Osteocyte (in vitro differentiated cells): Measurements from ENCODE around the gene MTUS2. TPM values are rescaled to one million over a fixed set of nuclear protein-coding genes. Genes with fewer than 3 reads are reported as not detected.

ENCODE experiments used
- DNase-seq: peaks from one replicate; pipeline ENCODE4 v3.0.0; 2021; ENCODE audit warnings: mixed read lengths; ENCODE audit not compliant: unreplicated experiment; ENCODE audit errors: extremely low spot score
- H3K27ac Mint-ChIP-seq: one replicate; pipeline ENCODE4 v1.8.0; 2021; ENCODE audit warnings: mild to moderate bottlenecking, mixed read lengths; ENCODE audit not compliant: unreplicated experiment
- H3K27me3 Mint-ChIP-seq: one replicate; pipeline ENCODE4 v1.8.0; 2021; ENCODE audit warnings: mixed read lengths; ENCODE audit not compliant: unreplicated experiment
- H3K36me3 Mint-ChIP-seq: one replicate; pipeline ENCODE4 v1.8.0; 2021; ENCODE audit warnings: mixed read lengths; ENCODE audit not compliant: unreplicated experiment
- H3K4me1 Mint-ChIP-seq: one replicate; pipeline ENCODE4 v1.8.0; 2021; ENCODE audit warnings: mixed read lengths; ENCODE audit not compliant: unreplicated experiment
- H3K4me3 Mint-ChIP-seq: one replicate; pipeline ENCODE4 v1.8.0; 2021; ENCODE audit warnings: mild to moderate bottlenecking, moderate library complexity, mixed read lengths; ENCODE audit not compliant: unreplicated experiment
- H3K9me3 Mint-ChIP-seq: one replicate; pipeline ENCODE4 v1.8.0; 2021; ENCODE audit warnings: mixed read lengths; ENCODE audit not compliant: unreplicated experiment
- CTCF ChIP-seq: fragments of 200-600 bp; sonication (generic); IDR thresholded peaks from 2 replicates; pipeline ENCODE4 v1.5.0; 2021; ENCODE audit warnings: antibody characterized with exemption, mild to moderate bottlenecking, moderate library complexity
- total RNA-seq: library from RNA; stranded (reverse); gene quantifications from 2 replicates; pipeline ENCODE4 v1.2.1, GENCODE V29; 2021

MTUS2 gene
- total RNA-seq, 1 donor from 2014 or later = 0.05 TPM

DNA sequence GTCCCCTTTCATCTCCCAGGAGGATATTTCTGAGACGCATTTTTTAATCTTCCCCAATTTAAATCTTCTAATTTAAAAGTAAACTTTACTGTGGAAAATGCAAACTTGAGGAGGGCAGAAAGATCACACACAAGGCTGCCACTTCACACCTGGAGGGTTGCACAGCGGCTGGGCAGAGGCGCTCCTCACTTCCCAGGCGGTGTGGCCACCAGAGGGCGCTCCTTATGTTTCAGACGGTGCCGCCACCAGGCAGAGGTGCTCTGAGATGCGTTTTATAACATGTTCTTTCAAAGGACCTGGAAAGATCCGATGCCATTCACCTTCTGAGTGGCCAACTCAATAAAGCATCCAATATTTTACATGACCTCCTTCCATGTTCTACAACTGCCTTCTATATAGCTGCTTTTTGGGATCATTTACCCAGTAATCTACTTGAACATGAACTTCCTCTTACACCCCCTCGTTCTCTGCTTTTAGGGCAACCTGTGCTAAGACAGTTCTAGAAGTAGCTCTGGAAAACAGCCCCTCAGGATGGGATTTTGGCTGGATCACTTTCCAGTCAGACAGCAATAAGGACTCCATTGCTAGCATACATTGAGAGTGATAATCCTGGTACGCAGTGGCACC is 14.8 kb upstream of the MTUS2 start:
- no peak for DNase-seq
- TF ChIP-seq CTCF = peak; percentile 43
- no peaks in the 10 kb centered on the region for H3K36me3 Mint-ChIP-seq
- H3K9me3 Mint-ChIP-seq = peaks cover 19% of the 10 kb centered on the region
- H3K27ac Mint-ChIP-seq = no peak overlapping the region
- H3K27me3 Mint-ChIP-seq = peaks cover 47% of the 10 kb centered on the region
- no peak overlapping the region for H3K4me3 Mint-ChIP-seq
- H3K4me1 Mint-ChIP-seq = no peaks in the 10 kb centered on the region

GRCh38 chr13:28817204-28817603 is 2.9 kb upstream of the MTUS2 start:
- Mint-ChIP-seq H3K4me1 (peaks cover 8% of the 10 kb centered on the region), H3K27me3 (peaks cover 62% of the 10 kb centered on the region), H3K4me3 (no peak overlapping the region), H3K9me3 (no peaks in the 10 kb centered on the region), H3K36me3 (no peaks in the 10 kb centered on the region), H3K27ac (no peak overlapping the region)
- no peak for DNase-seq
- TF ChIP-seq CTCF = peak; percentile 31

GRCh38 chr13:28819046-28819730 is 951 bp upstream of the MTUS2 start:
- DNase-seq = no peak
- peaks cover 67% of the 10 kb centered on the region for H3K27me3 Mint-ChIP-seq
- H3K27ac Mint-ChIP-seq = no peak overlapping the region
- peaks cover 8% of the 10 kb centered on the region for H3K4me1 Mint-ChIP-seq
- H3K9me3 Mint-ChIP-seq = no peaks in the 10 kb centered on the region
- TF ChIP-seq CTCF = no peak
- no peaks in the 10 kb centered on the region for H3K36me3 Mint-ChIP-seq
- peak overlapping the region; percentile 59 for H3K4me3 Mint-ChIP-seq

- Mint-ChIP-seq H3K36me3 (no peaks in the 10 kb centered on the region), H3K27me3 (peaks cover 67% of the 10 kb centered on the region), H3K4me3 (peak overlapping the region; percentile 59), H3K4me1 (peaks cover 8% of the 10 kb centered on the region), H3K27ac (no peak overlapping the region), H3K9me3 (no peaks in the 10 kb centered on the region)
- no peak for DNase-seq
- peak; percentile 40 for TF ChIP-seq CTCF
These were observed 422 bp upstream of the MTUS2 start for GRCh38 chr13:28819735-28820098.

- Mint-ChIP-seq H3K27me3 (peaks cover 59% of the 10 kb centered on the region), H3K9me3 (no peaks in the 10 kb centered on the region), H3K4me1 (peaks cover 8% of the 10 kb centered on the region), H3K36me3 (no peaks in the 10 kb centered on the region), H3K27ac (no peak overlapping the region), H3K4me3 (no peak overlapping the region)
- TF ChIP-seq CTCF = no peak
- no peak for DNase-seq
These were observed 2.0 kb downstream of the MTUS2 start for GRCh38 chr13:28822151-28822550.
